ENCODE measurements around the gene SYNE1.

Gene SYNE1

GRCh38 chr6:152463164-152463563, 174.0 kb downstream of the SYNE1 start:
- no peak for DNase-seq
- H3K27ac Mint-ChIP-seq: no peak overlapping the region
- H3K36me3 Mint-ChIP-seq (ENCODE audit: low read depth): no peaks in the 10 kb centered on the region
- H3K4me3 Mint-ChIP-seq: no peak overlapping the region
- H3K4me1 Mint-ChIP-seq (ENCODE audit: low read depth): peaks cover 9% of the 10 kb centered on the region
- peaks cover 29% of the 10 kb centered on the region for H3K27me3 Mint-ChIP-seq
- no peaks in the 10 kb centered on the region for H3K9me3 Mint-ChIP-seq

- no peak for DNase-seq
- no peak overlapping the region for H3K27ac Mint-ChIP-seq
- H3K9me3 Mint-ChIP-seq: no peaks in the 10 kb centered on the region
- peaks cover 9% of the 10 kb centered on the region for H3K4me1 Mint-ChIP-seq (ENCODE audit: low read depth)
- peaks cover 29% of the 10 kb centered on the region for H3K27me3 Mint-ChIP-seq
- H3K4me3 Mint-ChIP-seq: no peak overlapping the region
- H3K36me3 Mint-ChIP-seq (ENCODE audit: low read depth): no peaks in the 10 kb centered on the region
These were observed 174.4 kb downstream of the SYNE1 start for GRCh38 chr6:152462716-152463115.

- Mint-ChIP-seq H3K36me3 (ENCODE audit: low read depth) (no peaks in the 10 kb centered on the region), H3K4me3 (no peak overlapping the region), H3K4me1 (ENCODE audit: low read depth) (peaks cover 9% of the 10 kb centered on the region), H3K9me3 (no peaks in the 10 kb centered on the region), H3K27ac (no peak overlapping the region), H3K27me3 (peaks cover 29% of the 10 kb centered on the region)
- DNase-seq: no peak
These were observed 175.6 kb downstream of the SYNE1 start for GRCh38 chr6:152461556-152461955.

GRCh38 chr6:152458648-152459644, 178.2 kb downstream of the SYNE1 start:
- Mint-ChIP-seq H3K4me3 (no peak overlapping the region), H3K4me1 (ENCODE audit: low read depth) (peaks cover 9% of the 10 kb centered on the region)

GRCh38 chr6:152457949-152458624, 179.1 kb downstream of the SYNE1 start:
- H3K4me3 Mint-ChIP-seq: no peak overlapping the region
- peaks cover 7% of the 10 kb centered on the region for H3K4me1 Mint-ChIP-seq (ENCODE audit: low read depth)
- no peaks in the 10 kb centered on the region for H3K9me3 Mint-ChIP-seq

More at GRCh38 chr6:152458648-152459644, 178.2 kb downstream of the SYNE1 start:
- Mint-ChIP-seq H3K27me3 (peaks cover 12% of the 10 kb centered on the region), H3K9me3 (no peaks in the 10 kb centered on the region), H3K27ac (no peak overlapping the region), H3K36me3 (ENCODE audit: low read depth) (no peaks in the 10 kb centered on the region)
- DNase-seq: no peak

GRCh38 chr6:152454003-152454402, 183.2 kb downstream of the SYNE1 start:
- H3K36me3 Mint-ChIP-seq (ENCODE audit: low read depth): no peaks in the 10 kb centered on the region
- peaks cover 13% of the 10 kb centered on the region for H3K27me3 Mint-ChIP-seq
- DNase-seq: no peak
- peaks cover 3% of the 10 kb centered on the region for H3K9me3 Mint-ChIP-seq
- no peaks in the 10 kb centered on the region for H3K4me1 Mint-ChIP-seq (ENCODE audit: low read depth)
- no peak overlapping the region for H3K4me3 Mint-ChIP-seq
- H3K27ac Mint-ChIP-seq: no peak overlapping the region

More at GRCh38 chr6:152457949-152458624, 179.1 kb downstream of the SYNE1 start:
- Mint-ChIP-seq H3K27ac (no peak overlapping the region), H3K27me3 (peaks cover 9% of the 10 kb centered on the region), H3K36me3 (ENCODE audit: low read depth) (no peaks in the 10 kb centered on the region)
- DNase-seq: no peak

GRCh38 chr6:152453421-152453820, 183.7 kb downstream of the SYNE1 start:
- H3K9me3 Mint-ChIP-seq: peaks cover 3% of the 10 kb centered on the region
- H3K36me3 Mint-ChIP-seq (ENCODE audit: low read depth): no peaks in the 10 kb centered on the region
- H3K27me3 Mint-ChIP-seq: peaks cover 14% of the 10 kb centered on the region
- no peak for DNase-seq
- H3K4me3 Mint-ChIP-seq: no peak overlapping the region
- no peaks in the 10 kb centered on the region for H3K4me1 Mint-ChIP-seq (ENCODE audit: low read depth)
- no peak overlapping the region for H3K27ac Mint-ChIP-seq

GRCh38 chr6:152452639-152453038, 184.5 kb downstream of the SYNE1 start:
- peaks cover 3% of the 10 kb centered on the region for H3K9me3 Mint-ChIP-seq
- H3K4me3 Mint-ChIP-seq: no peak overlapping the region
- DNase-seq: no peak
- H3K27ac Mint-ChIP-seq: no peak overlapping the region
- peaks cover 13% of the 10 kb centered on the region for H3K27me3 Mint-ChIP-seq
- no peaks in the 10 kb centered on the region for H3K36me3 Mint-ChIP-seq (ENCODE audit: low read depth)
- H3K4me1 Mint-ChIP-seq (ENCODE audit: low read depth): no peaks in the 10 kb centered on the region

- H3K27me3 Mint-ChIP-seq: peaks cover 13% of the 10 kb centered on the region
- no peak overlapping the region for H3K27ac Mint-ChIP-seq
- H3K36me3 Mint-ChIP-seq (ENCODE audit: low read depth): no peaks in the 10 kb centered on the region
- DNase-seq: no peak
- no peak overlapping the region for H3K4me3 Mint-ChIP-seq
- peaks cover 3% of the 10 kb centered on the region for H3K9me3 Mint-ChIP-seq
- no peaks in the 10 kb centered on the region for H3K4me1 Mint-ChIP-seq (ENCODE audit: low read depth)
These were observed 186.6 kb downstream of the SYNE1 start for GRCh38 chr6:152450519-152450918.

- Mint-ChIP-seq H3K9me3 (no peaks in the 10 kb centered on the region), H3K27me3 (peaks cover 5% of the 10 kb centered on the region), H3K36me3 (ENCODE audit: low read depth) (no peaks in the 10 kb centered on the region), H3K4me3 (no peak overlapping the region), H3K4me1 (ENCODE audit: low read depth) (no peaks in the 10 kb centered on the region), H3K27ac (no peak overlapping the region)
- DNase-seq: no peak
These were observed 195.3 kb downstream of the SYNE1 start for GRCh38 chr6:152441902-152442301.

- Mint-ChIP-seq H3K27ac (no peak overlapping the region), H3K4me3 (no peak overlapping the region), H3K27me3 (peaks cover 3% of the 10 kb centered on the region), H3K36me3 (ENCODE audit: low read depth) (no peaks in the 10 kb centered on the region), H3K9me3 (no peaks in the 10 kb centered on the region), H3K4me1 (ENCODE audit: low read depth) (no peaks in the 10 kb centered on the region)
- no peak for DNase-seq
These were observed 201.3 kb downstream of the SYNE1 start for GRCh38 chr6:152435816-152436215.

GRCh38 chr6:152432758-152433157, 204.4 kb downstream of the SYNE1 start:
- Mint-ChIP-seq H3K36me3 (ENCODE audit: low read depth) (no peaks in the 10 kb centered on the region), H3K27ac (no peak overlapping the region), H3K9me3 (no peaks in the 10 kb centered on the region), H3K4me3 (no peak overlapping the region), H3K4me1 (ENCODE audit: low read depth) (no peaks in the 10 kb centered on the region), H3K27me3 (no peaks in the 10 kb centered on the region)
- no peak for DNase-seq

GRCh38 chr6:152428126-152428525, 209.0 kb downstream of the SYNE1 start:
- Mint-ChIP-seq H3K36me3 (ENCODE audit: low read depth) (no peaks in the 10 kb centered on the region), H3K27ac (no peak overlapping the region), H3K27me3 (peaks cover 18% of the 10 kb centered on the region), H3K9me3 (no peaks in the 10 kb centered on the region), H3K4me1 (ENCODE audit: low read depth) (no peaks in the 10 kb centered on the region), H3K4me3 (no peak overlapping the region)
- no peak for DNase-seq

GRCh38 chr6:152426276-152426675, 210.9 kb downstream of the SYNE1 start:
- Mint-ChIP-seq H3K27me3 (peaks cover 21% of the 10 kb centered on the region), H3K9me3 (no peaks in the 10 kb centered on the region), H3K4me3 (no peak overlapping the region), H3K36me3 (ENCODE audit: low read depth) (no peaks in the 10 kb centered on the region), H3K4me1 (ENCODE audit: low read depth) (no peaks in the 10 kb centered on the region), H3K27ac (no peak overlapping the region)
- DNase-seq: no peak
